CD4-positive, alpha-beta T cell treated with Interleukin-15 for 1 hour (primary cell): Measurements from ENCODE around the gene CACNG4.

Experiments used
- DNase-seq: peaks from one replicate; pipeline ENCODE4 v3.0.0-alpha.2; 2020

The CACNG4 gene

DNA sequence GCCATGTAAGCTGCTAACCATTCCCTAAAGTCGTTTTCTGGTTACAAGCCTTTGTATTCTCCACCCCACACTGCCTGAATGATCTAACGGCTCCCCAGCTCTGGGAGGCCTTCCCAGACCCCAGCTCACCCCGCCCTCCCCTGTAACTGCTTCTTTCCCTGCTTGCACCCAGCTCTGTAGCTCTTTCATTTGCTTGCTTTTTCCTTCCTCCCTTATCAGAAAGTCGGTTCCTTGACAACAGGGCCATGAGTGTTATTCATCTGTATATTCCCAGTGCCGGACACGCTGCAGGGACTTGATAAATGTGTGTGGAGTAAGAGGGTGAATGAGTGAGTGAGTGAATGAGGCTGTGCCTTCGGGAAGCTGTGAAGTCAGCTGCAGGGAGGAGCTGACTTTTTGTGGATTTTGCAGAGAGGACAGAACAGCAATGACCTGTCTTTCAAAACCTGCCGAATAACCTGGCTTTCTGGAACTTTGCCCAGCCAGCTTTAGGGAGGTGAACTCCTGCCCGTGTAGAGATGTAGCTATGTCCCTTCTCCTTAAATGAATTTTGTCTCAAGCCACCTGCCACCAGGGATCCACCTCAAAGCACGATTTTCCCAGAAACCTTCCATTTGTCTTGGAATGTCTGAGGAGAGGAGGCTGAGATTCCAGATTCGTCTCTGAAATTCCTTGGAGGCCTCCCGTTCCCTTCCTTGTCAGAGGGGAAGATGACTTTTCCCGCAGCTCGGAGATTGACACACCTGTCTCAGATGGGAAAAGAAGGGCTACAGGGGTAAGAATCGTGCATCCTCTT lies 20.0 kb upstream of the CACNG4 start:
- DNase-seq: no peak

GRCh38 chr17:66945147-66945835 lies 19.2 kb upstream of the CACNG4 start:
- no peak for DNase-seq

DNA sequence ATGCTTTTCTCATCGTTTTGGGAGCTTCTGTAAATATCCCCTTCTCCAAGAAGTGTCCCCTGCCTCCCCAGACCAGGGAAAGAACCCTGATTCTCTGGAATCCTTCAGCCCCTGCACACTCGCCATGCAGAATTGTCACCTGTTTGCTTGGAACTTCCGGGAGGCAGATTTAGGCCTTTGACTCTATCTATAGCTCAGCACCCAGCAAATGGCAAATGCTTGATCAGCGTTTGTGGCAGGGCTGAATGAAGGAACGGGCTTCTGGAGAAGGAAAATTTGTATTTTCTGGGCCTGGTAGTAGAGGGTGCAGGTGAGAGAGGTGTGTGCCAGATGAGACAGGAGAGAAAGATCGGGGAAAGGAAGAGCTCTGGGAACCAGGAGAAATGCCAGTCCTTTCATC lies 18.3 kb upstream of the CACNG4 start:
- DNase-seq: no peak

DNA sequence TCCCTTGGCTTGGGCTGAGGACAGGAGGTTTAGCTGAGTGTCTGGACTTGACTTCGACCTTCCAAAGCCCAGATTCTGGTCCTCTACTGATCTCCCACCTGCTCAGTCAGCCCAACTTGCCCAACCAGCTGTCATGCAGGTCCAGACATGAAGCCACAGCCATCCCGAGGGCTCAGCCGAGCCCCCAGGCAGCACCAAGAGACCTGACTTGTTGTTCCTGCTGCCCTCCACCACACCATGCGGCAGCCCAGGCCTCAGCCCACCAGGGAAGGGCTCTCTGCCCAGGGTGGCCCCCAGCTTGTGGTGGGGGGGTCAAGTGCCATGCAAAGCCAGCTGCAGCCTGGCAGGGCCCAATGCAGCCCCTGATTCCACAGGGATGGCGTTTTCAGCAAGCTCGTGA lies 17.2 kb upstream of the CACNG4 start:
- no peak for DNase-seq

DNA sequence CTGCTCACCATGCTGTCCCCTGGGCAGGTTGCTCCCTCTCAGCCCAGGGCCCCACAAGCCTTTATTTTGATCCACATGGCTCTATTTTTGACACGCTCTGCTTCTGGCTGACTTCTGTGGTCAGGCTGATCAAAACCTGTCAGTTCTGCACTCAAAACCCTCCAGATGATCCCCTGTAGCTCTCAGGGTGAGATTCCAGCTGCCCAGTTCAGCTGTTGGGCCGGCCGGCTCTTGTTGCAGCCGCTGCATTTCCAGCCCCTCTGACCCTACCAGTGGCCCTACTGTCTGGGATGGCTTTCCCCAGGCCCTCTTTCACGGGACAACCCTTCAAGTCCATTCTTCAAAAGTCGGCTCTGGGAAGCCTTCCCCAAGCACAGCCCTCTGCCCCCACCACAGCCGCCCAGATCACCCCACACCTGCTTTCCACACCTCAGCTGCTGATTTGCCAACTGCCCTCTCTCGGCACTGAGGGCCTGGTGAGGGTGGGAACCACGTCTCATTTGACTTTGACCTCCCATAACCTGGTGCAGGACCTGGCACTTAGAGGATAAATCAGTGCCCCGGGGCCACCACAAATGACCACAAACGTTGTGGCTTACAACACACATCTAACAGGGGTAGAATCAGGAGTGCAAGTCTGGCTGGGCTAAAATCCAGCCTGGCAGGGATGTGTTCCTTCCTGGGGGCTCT lies 16.3 kb upstream of the CACNG4 start:
- no peak for DNase-seq

GRCh38 chr17:66949501-66949900 lies 15.0 kb upstream of the CACNG4 start:
- no peak for DNase-seq

DNA sequence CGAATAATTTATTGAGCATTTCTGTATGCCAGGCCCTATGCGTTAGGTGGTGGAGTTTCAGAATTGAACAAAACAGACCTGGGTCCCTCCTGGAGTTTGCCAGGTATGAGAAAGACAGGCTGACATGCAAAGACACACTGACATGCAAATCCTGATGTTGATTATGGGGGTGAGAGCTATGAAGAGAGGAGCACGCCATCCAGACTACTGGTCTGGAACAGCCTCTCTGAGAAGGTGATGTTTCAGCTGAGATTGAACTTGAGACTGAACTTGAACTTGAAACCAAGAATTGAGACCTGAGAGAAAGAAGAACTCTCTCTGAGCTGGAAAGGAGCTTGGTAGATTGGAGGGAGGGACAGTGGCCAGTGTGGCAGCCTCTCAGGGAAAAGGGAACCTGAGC lies 14.2 kb upstream of the CACNG4 start:
- no peak for DNase-seq

- no peak for DNase-seq
Measured at GRCh38 chr17:66950886-66951604, 13.5 kb upstream of the CACNG4 start.

GRCh38 chr17:66951605-66951953 lies 12.9 kb upstream of the CACNG4 start:
- DNase-seq: no peak

GRCh38 chr17:66952031-66952524 lies 12.4 kb upstream of the CACNG4 start:
- DNase-seq: no peak

DNA sequence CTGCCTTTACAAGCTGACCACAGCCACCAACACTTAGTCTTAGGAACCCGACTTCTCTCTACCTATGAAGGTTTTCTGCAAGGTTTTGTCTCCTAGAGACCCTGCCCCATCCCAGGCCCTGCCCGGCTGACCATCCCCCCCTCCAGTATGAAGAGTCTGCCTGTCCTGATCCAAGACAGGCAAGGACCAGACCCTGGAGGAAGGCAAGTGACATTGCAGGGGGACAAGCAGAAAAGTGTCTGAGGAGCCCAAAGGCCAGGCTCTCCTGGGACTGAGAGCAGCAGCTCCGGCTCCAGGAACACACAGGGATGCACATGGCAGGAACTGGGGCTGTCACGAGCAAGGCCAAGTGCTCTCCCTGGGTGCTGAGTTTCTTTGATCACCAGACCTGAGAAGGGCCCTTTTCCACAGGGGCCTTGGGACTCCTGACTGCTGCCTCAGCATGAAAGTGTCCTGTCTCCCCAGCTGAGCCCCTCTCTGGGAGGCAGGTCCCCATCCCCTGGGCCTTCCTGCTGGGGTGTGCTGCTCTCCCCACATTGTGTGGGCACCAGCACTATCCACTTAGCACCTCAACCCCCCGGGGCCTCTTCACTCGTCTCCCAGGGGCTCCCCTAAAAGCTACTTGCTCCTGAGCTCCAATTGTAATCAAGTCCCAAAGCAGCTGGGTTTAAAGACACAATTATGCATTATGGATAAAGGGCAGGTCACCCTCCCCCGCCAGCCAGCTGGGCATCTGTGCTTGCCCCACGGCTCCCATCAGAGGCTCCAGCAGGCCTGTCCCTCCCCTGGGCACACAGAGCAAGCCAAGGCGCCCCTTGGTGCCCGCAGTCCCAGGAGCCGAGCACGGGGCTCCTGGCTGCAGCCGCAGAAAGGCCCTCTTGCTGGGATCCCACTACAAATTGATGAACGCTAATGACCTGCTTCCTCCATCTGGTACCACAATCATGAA lies 11.6 kb upstream of the CACNG4 start:
- no peak for DNase-seq

DNA sequence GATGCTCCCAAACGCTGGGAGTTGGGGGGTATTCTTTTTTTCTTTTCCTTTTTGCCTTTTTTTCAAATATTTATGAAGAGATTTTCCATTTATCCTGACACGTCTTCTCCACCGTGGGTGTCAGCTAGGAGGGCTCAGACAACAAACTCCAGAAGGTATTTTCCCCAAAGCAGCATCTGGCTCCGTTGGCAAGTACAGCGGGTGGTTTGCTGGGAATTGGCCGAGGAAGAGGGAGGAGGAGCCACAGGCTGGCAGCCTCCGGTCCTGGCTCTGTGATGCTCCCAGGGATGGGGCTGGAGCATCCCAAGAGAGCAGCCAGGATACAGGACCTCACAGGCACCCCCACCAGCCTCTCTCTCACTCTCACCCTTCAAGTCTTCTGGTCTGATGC lies 10.9 kb upstream of the CACNG4 start:
- no peak for DNase-seq

DNA sequence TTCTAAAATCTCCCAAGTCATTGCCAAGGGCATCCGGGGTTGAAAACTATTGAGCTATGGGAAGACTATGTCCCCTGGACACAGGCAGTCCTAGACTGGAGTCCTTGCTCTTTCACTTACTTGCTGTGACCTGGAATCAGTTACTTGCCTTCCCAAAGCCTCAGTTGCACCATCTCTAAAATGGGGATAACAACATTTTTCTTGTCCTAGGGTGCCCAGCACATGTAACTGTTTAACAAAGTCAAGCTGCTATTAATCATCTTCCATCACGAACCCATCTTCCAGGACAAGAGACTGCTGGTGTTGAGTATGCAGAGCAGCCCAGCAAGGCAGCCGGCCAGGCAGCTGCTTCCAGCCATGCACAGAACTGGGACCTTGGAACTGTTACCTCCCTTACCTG lies 9.9 kb upstream of the CACNG4 start:
- no peak for DNase-seq

GRCh38 chr17:66955821-66956220 lies 8.7 kb upstream of the CACNG4 start:
- DNase-seq: no peak

DNA sequence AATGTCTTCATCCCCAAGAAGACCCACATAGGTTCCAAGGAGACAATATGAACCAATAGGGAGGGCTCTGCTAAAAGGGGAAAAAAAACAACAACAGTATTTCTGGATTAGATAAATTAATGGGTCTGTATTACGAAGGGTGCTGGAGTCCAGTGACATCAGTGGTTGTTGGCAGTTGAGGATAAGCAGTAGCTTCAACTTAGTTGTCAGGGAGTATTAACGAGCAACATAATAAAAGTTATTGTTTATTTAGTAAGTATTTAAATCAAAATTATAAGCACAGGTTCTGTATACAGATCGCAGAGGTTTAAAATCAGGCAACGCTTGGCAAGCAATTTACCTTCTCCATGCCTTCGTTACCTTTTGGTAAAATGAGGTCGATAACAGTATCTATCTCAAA lies 7.6 kb upstream of the CACNG4 start:
- no peak for DNase-seq

- DNase-seq: no peak
Measured at GRCh38 chr17:66957343-66957742, 7.2 kb upstream of the CACNG4 start.

DNA sequence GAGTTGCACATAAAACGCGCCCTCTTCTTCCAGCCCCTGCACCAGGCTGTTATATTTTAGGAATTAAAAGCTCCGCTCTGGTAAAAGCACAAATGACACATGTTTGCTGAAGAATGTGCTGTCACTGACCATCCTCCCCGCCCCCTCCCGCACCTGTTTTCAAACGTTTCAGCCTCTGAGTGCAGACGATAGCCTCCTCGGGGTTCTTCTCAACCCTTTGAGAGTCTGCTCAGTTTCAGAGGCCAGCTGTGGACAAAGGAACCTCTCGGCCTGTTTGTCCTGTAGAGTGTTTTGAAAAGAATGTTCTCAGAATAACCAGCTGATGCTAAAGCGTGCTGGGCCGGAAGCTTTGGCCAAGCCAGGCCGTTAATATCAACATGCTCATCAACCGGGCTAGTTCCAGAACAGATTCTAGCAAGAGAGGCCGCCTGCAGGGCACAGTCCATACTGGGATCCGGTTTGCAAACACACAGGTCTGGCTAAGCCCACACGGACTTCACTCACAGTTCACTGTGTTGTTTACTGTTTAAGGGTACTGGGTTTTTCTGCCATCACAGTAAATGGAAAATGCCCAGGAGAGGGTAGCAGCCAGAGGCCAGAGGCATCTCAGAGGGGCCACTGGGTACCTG lies 6.4 kb upstream of the CACNG4 start:
- DNase-seq: no peak

- DNase-seq: no peak
Measured at GRCh38 chr17:66959641-66960375, 4.7 kb upstream of the CACNG4 start.

- DNase-seq: no peak
Measured at GRCh38 chr17:66960613-66961012, 3.9 kb upstream of the CACNG4 start.

DNA sequence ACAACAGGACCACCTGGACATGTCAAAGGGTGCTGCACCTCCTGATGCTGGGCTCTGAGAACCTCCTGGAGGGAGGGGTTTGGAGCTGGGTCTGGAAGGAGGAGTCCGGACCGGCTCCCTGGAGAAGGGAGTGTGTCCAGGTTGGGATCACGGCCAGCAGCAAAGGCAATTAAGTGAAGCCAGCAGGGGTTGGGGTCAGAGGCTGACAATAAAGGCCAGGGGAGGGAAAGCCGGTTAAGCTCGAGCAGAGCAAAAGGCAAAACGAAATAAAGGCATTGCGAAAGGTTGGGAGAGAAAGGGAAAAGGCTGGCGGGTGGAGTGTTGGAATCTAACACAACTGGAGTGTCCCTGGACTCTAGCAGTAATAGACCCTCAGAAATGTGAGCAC lies 992 bp upstream of the CACNG4 start:
- no peak for DNase-seq
